HG03159 (cell line): ENCODE measurements around the gene VMAC.
"Not testable (repeated sequence)": the region's sequence is repeated elsewhere in the genome, so short reads cannot be mapped to it uniquely, and the experiment has no call there.

Source experiments
- ATAC-seq: cut with Tn5 transposase; IDR thresholded peaks from one replicate; pipeline ENCODE4 v1.9.1; 2021; ENCODE audit warnings: mild to moderate bottlenecking, moderate library complexity; ENCODE audit not compliant: unreplicated experiment

The VMAC gene, protein sequence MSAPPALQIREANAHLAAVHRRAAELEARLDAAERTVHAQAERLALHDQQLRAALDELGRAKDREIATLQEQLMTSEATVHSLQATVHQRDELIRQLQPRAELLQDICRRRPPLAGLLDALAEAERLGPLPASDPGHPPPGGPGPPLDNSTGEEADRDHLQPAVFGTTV

DNA sequence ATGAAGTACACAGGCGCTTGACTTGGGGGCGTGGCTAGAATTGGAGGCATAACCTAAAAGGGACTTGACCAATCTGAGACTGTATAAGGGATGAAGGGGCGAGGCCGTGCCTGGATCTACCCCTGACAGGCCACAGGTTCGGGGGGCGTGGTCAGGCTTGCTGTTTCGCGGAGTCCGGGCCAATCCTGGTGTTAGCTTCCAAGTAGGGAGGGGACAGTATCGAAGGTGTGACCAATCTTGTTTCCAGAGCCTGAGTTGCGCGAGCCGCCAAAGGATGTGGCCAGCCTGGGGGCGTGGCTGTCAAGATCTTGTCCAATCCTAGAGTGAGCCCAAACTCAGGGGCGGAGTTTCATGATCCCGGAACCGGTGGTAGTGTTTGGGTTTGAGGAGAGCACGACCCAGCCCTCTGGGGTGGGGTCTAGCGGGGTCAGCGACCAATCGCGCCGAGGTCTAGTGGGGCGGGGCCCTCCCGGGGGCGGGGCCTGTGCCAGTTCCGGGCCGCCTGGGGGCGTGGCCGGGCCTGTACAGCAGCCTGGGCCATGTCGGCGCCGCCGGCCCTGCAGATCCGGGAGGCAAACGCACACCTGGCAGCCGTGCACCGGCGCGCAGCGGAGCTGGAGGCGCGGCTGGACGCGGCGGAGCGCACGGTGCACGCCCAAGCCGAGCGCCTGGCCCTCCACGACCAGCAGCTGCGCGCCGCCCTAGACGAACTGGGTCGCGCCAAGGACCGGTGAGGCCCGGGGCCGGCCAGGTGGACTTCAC is at the start of gene VMAC:
TSS of gene VMAC (plus strand) at position 521 of the 762 bp plus-strand sequence. CDS start at position 540, 19 bp downstream.
- ATAC-seq, result peak; percentile 76

DNA sequence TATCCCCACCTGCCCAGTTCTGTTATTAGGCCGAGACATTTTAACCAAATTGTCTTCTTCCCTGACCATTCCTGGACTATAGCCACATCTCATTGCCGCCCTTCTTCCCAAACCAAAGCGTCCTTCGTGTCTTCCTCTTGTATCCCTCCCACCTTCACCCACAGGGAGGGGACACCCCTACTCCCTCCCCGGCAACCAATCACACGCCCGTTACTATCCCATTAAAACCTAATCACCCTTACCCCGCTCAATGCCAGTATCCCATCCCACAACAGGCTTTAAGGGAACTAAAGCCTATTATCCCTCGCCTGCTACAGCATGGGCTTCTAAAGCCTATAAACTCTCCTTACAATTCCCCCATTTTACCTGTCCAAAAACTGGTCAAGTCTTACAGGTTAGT is 49.5 kb upstream of the VMAC start:
- ATAC-seq, result not testable (repeated sequence)

- no peak for ATAC-seq
Measured at GRCh38 chr19:5857203-5858081, 47.2 kb upstream of the VMAC start.

DNA sequence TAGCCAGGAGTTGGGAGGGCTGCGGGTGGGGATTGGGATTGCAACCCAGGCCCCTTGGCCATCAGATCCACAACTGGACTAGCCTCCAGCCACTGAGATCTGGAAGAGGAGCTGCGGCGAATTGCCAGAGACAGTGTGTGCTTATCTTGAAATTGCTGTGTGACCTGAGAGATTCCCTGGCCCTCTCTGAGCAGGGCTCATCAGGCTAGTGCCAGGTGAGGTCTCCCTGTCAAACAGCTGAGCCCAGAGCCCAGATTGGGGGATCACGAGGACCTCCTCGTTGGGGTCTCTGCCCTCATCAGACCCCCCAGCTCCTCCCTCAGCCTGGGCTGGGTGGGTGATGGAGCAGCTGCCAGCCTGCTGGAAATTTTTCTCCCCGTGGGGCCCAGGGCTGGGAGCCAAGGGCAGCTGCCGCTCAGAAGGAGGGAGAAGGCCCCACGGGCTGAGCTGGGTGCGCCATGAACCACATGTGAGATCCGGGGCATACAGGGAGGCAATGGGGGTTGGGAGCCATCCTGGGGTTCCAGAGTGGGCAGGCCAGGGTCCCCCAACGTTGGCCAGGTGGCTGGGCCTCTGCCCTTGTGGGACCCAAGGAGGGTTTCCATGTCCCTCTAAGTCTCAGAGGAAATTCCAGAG is 41.5 kb upstream of the VMAC start:
- no peak for ATAC-seq

GRCh38 chr19:5864013-5864720 is 40.5 kb upstream of the VMAC start:
- ATAC-seq, result no peak

- no peak for ATAC-seq
Measured at GRCh38 chr19:5864725-5865486, 39.8 kb upstream of the VMAC start.

DNA sequence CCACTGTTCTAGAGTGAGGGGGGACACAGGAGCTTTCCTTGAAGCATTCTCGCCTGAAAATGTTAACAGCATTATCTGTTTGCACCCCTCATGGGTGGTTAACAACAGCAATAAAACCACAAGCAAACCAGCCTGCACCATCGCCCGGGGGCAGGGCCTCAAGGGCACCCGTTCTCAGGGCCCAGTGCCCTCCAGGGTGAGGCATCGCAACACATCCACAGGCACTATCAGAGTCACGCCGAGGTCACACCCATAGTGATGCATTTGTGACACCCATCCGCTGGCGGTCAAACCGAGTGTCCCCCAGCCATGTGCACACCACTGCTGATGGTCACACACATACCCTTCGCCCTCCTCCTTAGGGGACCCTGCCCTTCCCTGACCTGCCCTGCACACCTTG is 38.9 kb upstream of the VMAC start:
- no peak for ATAC-seq

DNA sequence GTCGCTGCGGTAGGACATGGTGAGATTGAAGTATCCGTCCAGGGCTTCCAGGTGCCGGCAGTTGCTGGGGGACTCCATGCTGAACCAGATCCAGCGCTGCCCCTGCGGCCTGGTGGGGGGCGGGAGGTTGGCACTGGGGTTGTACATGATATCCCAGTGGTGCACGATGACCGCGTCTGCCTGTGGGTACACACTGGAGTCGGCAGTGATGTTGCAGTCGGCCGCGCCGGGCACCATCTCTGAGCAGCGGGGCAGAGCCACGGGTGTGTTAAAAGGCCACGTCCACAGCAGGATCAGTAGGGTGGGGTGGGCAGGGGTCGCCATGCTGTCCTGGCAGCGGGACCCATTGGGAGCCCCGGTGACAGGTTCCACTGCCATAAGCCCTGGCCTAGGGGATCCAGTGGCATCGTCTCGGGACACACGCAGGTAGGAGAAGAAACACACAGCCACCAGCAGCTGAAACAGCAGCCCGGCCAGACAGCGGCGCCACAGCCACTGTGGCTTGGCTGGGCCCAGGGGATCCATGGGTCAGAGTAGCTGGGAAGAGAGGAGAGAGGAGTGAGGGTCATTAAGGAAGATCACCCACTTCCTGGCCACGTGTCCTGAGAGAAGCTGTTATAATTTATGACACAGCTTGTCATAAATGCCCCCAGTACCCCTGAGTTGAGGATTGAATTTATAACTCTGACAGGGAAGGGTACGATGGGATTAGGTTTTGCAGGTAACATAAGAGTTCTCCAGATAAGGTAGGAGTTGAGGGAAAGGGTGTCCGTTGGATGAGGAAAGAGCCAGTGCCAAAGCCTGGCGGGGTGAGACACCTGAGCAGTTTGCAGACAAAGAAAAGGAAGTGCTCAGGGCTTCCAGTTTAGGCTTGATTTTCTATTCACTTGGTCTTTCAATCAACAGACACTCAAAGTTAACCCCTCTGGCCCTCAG is 37.2 kb upstream of the VMAC start:
- ATAC-seq, result no peak

GRCh38 chr19:5870986-5871394 is 33.7 kb upstream of the VMAC start:
- no peak for ATAC-seq

DNA sequence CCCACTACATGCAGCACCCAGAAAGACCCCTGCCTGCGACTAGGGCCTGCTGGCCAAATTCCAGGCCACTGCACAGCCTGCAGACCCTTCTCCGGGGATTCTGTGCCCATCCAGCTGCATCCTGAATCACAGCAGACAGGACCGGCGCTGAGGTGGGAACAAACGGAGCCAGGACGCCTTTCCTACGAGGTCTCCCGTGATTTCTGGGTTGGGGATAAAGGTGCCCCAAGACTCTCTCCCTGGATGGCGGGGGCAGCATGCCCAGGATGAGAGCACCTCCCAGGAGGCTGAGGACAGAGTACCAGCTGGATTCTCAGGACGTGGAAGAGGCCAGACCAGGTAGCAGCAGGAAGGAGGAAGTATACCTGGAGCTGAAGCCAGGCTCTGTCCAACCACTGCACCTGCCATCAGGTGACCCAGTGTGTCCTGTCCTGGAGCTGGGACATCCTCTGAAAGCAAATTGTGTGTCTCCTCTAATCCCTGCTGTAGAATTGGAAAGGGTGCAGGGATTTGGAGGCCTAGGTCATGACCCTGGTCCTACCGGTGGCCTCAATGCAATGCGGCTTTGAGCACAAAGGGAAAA is 31.0 kb upstream of the VMAC start:
- ATAC-seq, result no peak

GRCh38 chr19:5874496-5874895 is 30.2 kb upstream of the VMAC start:
- not testable (repeated sequence) for ATAC-seq

GRCh38 chr19:5877427-5877826 is 27.2 kb upstream of the VMAC start:
- no peak for ATAC-seq

GRCh38 chr19:5877882-5878281 is 26.8 kb upstream of the VMAC start:
- ATAC-seq, result no peak

DNA sequence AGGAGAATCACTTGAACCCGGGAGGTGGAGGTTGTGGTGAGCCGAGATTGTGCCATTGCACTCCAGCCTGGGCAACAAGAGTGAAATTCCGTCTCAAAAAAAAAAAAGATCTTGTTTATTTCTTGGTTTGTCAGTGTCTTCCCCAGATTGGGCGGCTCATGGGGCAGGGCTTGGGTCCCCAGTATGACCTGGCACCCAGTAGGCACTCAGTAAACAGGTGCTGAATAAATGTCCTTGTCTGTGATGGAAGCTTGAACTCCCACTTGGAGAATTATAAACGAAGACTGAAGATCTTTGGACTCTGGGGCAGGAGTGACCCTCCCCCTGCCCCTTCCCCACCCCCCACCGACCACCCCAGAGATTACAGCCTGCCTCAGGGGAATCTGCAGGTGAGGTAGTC is 24.5 kb upstream of the VMAC start:
- no peak for ATAC-seq

DNA sequence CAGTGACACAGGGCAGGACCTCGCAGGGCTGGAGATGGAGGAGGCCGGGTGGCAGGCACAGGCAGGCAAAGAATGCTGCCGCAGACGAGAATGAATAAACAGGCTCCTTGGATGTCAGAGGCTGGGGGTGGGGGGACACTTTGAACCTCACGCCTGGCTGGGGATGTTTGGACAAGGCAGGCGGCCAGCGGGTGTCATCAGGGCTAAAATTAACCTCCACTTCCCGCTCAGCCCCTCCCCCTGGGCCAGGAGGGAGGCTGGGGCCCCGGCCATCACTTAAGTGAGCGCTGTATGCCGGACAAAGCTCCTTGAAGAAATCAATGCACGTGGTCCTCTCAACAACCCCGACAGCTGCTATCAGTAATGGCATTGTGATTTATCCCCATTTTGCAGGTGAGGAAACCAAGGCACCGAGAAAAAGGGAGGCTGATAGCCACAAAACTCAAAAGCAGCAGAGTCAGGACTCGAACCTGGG is 24.0 kb upstream of the VMAC start:
- ATAC-seq, result no peak

DNA sequence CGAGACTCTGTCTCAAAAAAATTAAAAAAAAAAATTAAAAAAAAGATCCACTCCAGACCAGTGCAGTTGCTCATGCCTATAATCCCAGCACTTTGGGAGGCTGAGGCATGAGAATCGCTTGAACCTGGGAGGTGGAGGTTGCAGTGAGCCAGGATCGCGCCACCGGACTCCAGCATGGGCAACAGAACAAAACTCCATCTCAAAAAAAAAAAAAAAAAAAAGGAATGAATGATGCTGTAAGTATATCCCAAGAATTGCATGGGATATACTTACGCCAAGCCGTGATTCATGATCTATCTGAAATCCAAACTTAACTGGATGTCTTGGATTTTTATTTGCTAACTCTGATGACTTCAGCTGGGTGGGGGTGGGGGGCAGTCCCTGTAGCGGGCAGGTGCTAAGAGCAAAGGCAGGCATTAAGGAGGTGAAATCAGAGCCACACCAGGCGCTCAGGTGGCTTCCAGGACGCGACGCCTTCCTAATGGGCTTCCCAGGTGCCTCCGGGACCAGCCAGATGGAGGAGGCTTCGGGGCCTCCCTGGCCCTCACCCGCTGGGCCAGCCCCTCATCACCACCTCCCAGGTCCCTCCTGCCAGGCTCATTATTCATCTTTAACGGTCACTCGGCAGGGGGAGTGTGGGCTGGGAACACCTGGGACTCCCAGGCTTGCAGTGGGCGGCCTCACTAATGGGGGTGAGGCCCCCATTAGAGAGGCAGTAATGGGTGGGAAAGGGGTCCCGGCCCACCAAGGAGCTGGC is 23.0 kb upstream of the VMAC start:
- no peak for ATAC-seq

DNA sequence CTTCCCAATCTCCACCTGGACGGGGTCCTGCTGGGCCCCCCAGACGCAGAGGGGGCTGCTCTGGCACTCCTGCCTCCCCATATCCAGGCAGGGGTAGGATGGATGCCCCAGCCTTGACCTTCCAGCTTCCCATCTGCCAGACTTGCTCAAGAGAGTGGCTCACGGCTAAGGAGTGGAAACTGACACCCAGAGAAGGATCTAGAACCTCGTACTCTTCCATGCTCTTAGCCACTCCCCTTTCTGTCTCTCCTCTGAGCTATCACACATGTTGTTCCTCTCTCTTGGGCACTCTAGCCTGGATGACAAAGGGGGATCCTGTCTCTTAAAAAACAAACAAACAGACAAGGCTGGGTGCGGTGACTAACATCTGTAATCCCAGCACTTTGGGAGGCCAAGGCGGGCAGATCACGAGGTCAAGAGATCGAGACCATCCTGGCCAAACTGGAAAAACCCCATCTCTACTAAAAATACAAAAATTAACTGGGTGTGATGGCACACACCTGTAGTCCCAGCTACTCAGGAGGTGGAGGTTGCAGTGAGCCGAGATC is 22.2 kb upstream of the VMAC start:
- ATAC-seq, result no peak
